ENCODE measurements around the gene VEZF1.

- TF ChIP-seq CTCF (IDR thresholded peaks at IDR 0.05) = no peak
- TF ChIP-seq POLR2A (IDR thresholded peaks at IDR 0.05) = no peak
- TF ChIP-seq EP300 (IDR thresholded peaks at IDR 0.05) = no peak
Observed at GRCh38 chr17:57945996-57946797, 41.9 kb downstream of the VEZF1 start.
